ENCODE measurements around the gene ABHD16B. TPM values are rescaled to one million over a fixed set of nuclear protein-coding genes. Genes with fewer than 3 reads are reported as not detected.
A peak's percentile ranks its signal among the peaks of the same experiment; 100 is the strongest.

The ABHD16B gene
- polyA plus RNA-seq, 2 of the 4 experiments (the other 2 are of a cell fraction), result not detected

DNA sequence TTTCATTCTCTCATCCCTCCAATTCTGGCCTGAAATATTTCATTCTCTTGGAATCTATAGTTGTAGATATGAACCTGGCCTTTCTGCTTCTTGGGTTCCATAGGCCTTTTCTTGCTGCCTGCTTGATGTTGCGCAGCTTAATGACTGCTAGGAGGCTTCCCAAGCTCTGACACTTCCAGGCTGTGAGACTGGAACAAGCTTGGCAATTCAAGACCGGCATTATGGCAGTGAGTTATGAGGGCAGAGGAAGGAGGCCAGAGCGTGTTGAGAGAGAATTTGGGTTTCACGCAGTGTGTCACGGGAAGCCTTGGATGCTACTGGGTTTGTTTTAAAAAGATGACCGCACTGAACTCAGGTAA lies 32.7 kb downstream of the ABHD16B start:
- FAIRE-seq, result no peak
- no peak overlapping the region for H3K4me3 ChIP-seq
- peaks cover 12% of the 10 kb centered on the region for H3K4me1 ChIP-seq
- no peak overlapping the region for H3K27ac ChIP-seq
- H3K4me2 ChIP-seq, result no peak overlapping the region; the same call in 2 of the 3 replicates
- H3K9me3 ChIP-seq, result no peaks in the 10 kb centered on the region
- TF ChIP-seq POLR2A (IDR thresholded peaks at IDR 0.05; ENCODE audit: low read length) (no peak), EP300 (IDR thresholded peaks at IDR 0.05) (no peak), RAD21 (conservative IDR thresholded peaks at IDR 0.05 in 1 of 2, IDR thresholded peaks at IDR 0.05 in 1 of 2) (no peak), NR3C1 (IDR thresholded peaks at IDR 0.05) (no peak), POLR2AphosphoS2 (conservative IDR thresholded peaks at IDR 0.05; ENCODE audit: low read length) (no peak), JUN (IDR thresholded peaks at IDR 0.05) (no peak), EHF (CRISPR knock-in tag; IDR thresholded peaks at IDR 0.05) (no peak), ZNF302 (CRISPR knock-in tag; IDR thresholded peaks at IDR 0.05) (no peak), NFE2L2 (conservative IDR thresholded peaks at IDR 0.05; ENCODE audit: low read length) (no peak), FOSB (CRISPR knock-in tag; IDR thresholded peaks at IDR 0.05) (no peak), TP53 (CRISPR knock-in tag; IDR thresholded peaks at IDR 0.05) (no peak), RARB (CRISPR knock-in tag; IDR thresholded peaks at IDR 0.05) (no peak), FOSL2 (IDR thresholded peaks at IDR 0.05) (no peak), FOSL2 (CRISPR knock-in tag; IDR thresholded peaks at IDR 0.05) (no peak), PHF8 (IDR thresholded peaks at IDR 0.05; ENCODE audit: borderline replicate concordance, low read depth) (no peak), CHD4 (IDR thresholded peaks at IDR 0.05; ENCODE audit: borderline replicate concordance) (no peak), CHD2 (IDR thresholded peaks at IDR 0.05; ENCODE audit: low read length, partially characterized antibody) (no peak), HEYL (CRISPR knock-in tag; IDR thresholded peaks at IDR 0.05) (no peak), KDM1A (IDR thresholded peaks at IDR 0.05; ENCODE audit: low read depth) (no peak)
- TF ChIP-seq, protein P1, sequence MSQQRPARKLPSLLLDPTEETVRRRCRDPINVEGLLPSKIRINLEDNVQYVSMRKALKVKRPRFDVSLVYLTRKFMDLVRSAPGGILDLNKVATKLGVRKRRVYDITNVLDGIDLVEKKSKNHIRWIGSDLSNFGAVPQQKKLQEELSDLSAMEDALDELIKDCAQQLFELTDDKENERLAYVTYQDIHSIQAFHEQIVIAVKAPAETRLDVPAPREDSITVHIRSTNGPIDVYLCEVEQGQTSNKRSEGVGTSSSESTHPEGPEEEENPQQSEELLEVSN (IDR thresholded peaks at IDR 0.05; ENCODE audit: borderline replicate concordance, low read depth), result no peak
- TF ChIP-seq, protein P2, sequence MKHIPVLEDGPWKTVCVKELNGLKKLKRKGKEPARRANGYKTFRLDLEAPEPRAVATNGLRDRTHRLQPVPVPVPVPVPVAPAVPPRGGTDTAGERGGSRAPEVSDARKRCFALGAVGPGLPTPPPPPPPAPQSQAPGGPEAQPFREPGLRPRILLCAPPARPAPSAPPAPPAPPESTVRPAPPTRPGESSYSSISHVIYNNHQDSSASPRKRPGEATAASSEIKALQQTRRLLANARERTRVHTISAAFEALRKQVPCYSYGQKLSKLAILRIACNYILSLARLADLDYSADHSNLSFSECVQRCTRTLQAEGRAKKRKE (CRISPR knock-in tag; IDR thresholded peaks at IDR 0.05; ENCODE audit: low read depth), result no peak
- DNase-seq (ENCODE audit: low read depth in 1 of 2, low spot score in 1 of 2), result no peak
- POLR2A ChIA-PET, result interaction anchor here (1.1 to 2.3 kb wide), 3 partner anchors 18 to 153 kb away, joined by 4 to 14 read pairs (median 4); partner anchors contain the start of gene TPD52L2
- CTCF ChIA-PET, result interaction anchor here (0.6 to 1.0 kb wide), 2 partner anchors 10 to 19 kb away, joined by 3 to 4 read pairs; no protein-coding TSS in a partner anchor
- no peak; a peak in 1 of 6 replicates for ATAC-seq
- 90% methylated on average over 6 of the region's 6 CpGs for WGBS (ENCODE audit: missing lambda C conversion rate)

DNA sequence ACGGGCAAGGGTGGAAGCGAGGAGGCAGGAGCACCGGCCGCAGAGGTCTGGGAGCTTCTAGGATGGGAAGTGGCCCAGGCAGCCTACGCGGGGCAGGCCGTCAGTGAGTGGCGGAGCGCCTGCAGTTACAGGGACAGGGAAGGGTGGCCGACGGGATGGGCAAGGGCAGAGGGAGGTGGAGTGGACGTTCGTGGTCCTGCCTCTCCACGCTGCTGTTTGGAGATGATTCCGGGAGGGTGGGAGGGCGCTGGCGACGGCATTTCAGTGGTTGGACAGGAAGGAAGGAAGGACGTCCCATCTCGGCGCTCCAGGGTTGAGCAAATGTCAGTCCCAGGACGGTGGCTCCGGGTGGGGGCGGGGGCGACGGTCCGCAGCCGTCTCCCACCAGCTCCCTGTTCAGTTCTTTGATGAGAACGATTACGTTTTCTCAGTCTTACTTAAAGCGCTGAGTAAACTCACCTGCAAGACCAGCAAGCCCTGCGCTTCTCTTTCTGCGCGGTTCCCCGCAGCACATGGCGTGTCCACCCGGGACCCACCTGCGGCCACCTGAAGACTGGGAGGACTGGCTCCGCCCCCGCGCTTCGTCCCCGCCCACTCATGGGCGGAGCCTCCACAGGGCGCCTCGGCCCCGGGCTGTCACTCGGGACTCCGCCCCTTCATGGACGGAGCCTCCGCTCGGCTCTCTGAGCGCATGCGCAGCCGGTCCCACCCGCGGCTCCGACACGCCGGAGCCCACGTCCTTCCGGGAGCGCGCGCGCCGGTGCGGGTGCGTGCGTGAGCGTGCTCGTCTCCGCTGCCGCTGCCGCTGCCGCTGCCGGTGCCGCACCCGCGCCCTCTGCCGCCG lies 33.3 kb downstream of the ABHD16B start, which contains the start of gene DNAJC5:
Gene DNAJC5, plus strand, starts transcription at position 769 of the 844 bp plus-strand sequence. CDS start 33,220 bp downstream, outside the sequence.
- Histone ChIP-seq H3K4me1 (peaks cover 12% of the 10 kb centered on the region), H3K27ac (peak within 1 kb of the TSS; percentile 82 to 96), H3K9me3 (no peaks in the 10 kb centered on the region), H3K4me2 (peak within 1 kb of the TSS; percentile 84), H3K4me3 (peak within 1 kb of the TSS; percentile 65)
- DNase-seq (ENCODE audit: low read depth in 1 of 2, low spot score in 1 of 2) (peak; percentile 92 to 99), ATAC-seq (peak; percentile 79 to 88), FAIRE-seq (no peak)
- ChIA-PET CTCF (interaction anchor here (0.6 to 1.6 kb wide), 4 partner anchors 10 to 30 kb away, joined by 3 to 6 read pairs (median 4); partner anchors contain the start of gene TPD52L2), POLR2A (interaction anchor here (1.1 to 2.3 kb wide), 3 partner anchors 19 to 154 kb away, joined by 4 to 14 read pairs (median 4); partner anchors contain the start of gene TPD52L2)
- WGBS (ENCODE audit: missing lambda C conversion rate), result 44% methylated on average over 25 of the region's 82 CpGs
- TF ChIP-seq ZC3H11A (IDR thresholded peaks at IDR 0.05) (no peak), HEYL (CRISPR knock-in tag; IDR thresholded peaks at IDR 0.05) (no peak), RAD21 (conservative IDR thresholded peaks at IDR 0.05 in 1 of 2, IDR thresholded peaks at IDR 0.05 in 1 of 2) (no peak), PHF8 (IDR thresholded peaks at IDR 0.05; ENCODE audit: borderline replicate concordance, low read depth) (no peak), BHLHE40 (IDR thresholded peaks at IDR 0.05; ENCODE audit: low read depth, low read length) (no peak), CHD2 (IDR thresholded peaks at IDR 0.05; ENCODE audit: low read length, partially characterized antibody) (no peak), MYC (IDR thresholded peaks at IDR 0.05; ENCODE audit: borderline replicate concordance, low read length) (0 out of 2 replicates have a peak, but pooled peaks have one; percentile 20), MAFK (IDR thresholded peaks at IDR 0.05; ENCODE audit: partially characterized antibody) (no peak), FOSB (CRISPR knock-in tag; IDR thresholded peaks at IDR 0.05) (no peak), SMC3 (IDR thresholded peaks at IDR 0.05) (no peak), CHD4 (IDR thresholded peaks at IDR 0.05; ENCODE audit: borderline replicate concordance) (no peak), ESRRA (IDR thresholded peaks at IDR 0.05; ENCODE audit: borderline replicate concordance, low read length) (no peak), EHF (CRISPR knock-in tag; IDR thresholded peaks at IDR 0.05) (no peak), KDM1A (IDR thresholded peaks at IDR 0.05; ENCODE audit: low read depth) (no peak), JUN (IDR thresholded peaks at IDR 0.05) (no peak), POLR2A (IDR thresholded peaks at IDR 0.05; ENCODE audit: low read length) (peak; percentile 53)
- TF ChIP-seq, protein P3, sequence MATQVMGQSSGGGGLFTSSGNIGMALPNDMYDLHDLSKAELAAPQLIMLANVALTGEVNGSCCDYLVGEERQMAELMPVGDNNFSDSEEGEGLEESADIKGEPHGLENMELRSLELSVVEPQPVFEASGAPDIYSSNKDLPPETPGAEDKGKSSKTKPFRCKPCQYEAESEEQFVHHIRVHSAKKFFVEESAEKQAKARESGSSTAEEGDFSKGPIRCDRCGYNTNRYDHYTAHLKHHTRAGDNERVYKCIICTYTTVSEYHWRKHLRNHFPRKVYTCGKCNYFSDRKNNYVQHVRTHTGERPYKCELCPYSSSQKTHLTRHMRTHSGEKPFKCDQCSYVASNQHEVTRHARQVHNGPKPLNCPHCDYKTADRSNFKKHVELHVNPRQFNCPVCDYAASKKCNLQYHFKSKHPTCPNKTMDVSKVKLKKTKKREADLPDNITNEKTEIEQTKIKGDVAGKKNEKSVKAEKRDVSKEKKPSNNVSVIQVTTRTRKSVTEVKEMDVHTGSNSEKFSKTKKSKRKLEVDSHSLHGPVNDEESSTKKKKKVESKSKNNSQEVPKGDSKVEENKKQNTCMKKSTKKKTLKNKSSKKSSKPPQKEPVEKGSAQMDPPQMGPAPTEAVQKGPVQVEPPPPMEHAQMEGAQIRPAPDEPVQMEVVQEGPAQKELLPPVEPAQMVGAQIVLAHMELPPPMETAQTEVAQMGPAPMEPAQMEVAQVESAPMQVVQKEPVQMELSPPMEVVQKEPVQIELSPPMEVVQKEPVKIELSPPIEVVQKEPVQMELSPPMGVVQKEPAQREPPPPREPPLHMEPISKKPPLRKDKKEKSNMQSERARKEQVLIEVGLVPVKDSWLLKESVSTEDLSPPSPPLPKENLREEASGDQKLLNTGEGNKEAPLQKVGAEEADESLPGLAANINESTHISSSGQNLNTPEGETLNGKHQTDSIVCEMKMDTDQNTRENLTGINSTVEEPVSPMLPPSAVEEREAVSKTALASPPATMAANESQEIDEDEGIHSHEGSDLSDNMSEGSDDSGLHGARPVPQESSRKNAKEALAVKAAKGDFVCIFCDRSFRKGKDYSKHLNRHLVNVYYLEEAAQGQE (IDR thresholded peaks at IDR 0.05), result no peak
- TF ChIP-seq, protein P4, sequence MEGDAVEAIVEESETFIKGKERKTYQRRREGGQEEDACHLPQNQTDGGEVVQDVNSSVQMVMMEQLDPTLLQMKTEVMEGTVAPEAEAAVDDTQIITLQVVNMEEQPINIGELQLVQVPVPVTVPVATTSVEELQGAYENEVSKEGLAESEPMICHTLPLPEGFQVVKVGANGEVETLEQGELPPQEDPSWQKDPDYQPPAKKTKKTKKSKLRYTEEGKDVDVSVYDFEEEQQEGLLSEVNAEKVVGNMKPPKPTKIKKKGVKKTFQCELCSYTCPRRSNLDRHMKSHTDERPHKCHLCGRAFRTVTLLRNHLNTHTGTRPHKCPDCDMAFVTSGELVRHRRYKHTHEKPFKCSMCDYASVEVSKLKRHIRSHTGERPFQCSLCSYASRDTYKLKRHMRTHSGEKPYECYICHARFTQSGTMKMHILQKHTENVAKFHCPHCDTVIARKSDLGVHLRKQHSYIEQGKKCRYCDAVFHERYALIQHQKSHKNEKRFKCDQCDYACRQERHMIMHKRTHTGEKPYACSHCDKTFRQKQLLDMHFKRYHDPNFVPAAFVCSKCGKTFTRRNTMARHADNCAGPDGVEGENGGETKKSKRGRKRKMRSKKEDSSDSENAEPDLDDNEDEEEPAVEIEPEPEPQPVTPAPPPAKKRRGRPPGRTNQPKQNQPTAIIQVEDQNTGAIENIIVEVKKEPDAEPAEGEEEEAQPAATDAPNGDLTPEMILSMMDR (IDR thresholded peaks at IDR 0.05), result no peak

Measured in A549 (cell line).